GM12801 (cell line): Measurements from ENCODE around the gene SDK2.

Experiments
- CTCF ChIP-seq: IDR thresholded peaks from one replicate; pipeline ENCODE4 v1.5.1; 2011; ENCODE audit warnings: control low read depth; ENCODE audit not compliant: insufficient read length; ENCODE audit errors: extremely low read depth

The SDK2 gene

GRCh38 chr17:73551144-73551543 lies 93.1 kb downstream of the SDK2 start:
- no peak for TF ChIP-seq CTCF

- no peak for TF ChIP-seq CTCF
Measured at GRCh38 chr17:73550556-73550955, 93.7 kb downstream of the SDK2 start.

GRCh38 chr17:73549841-73550430 lies 94.3 kb downstream of the SDK2 start:
- TF ChIP-seq CTCF, result no peak

- TF ChIP-seq CTCF, result no peak
Measured at GRCh38 chr17:73548620-73549311, 95.5 kb downstream of the SDK2 start.

GRCh38 chr17:73547790-73548189 lies 96.5 kb downstream of the SDK2 start:
- TF ChIP-seq CTCF, result no peak

- no peak for TF ChIP-seq CTCF
Measured at GRCh38 chr17:73546770-73547536, 97.3 kb downstream of the SDK2 start.

- no peak for TF ChIP-seq CTCF
Measured at GRCh38 chr17:73546114-73546513, 98.1 kb downstream of the SDK2 start.
